Neural crest cell (in vitro differentiated cells): Measurements from ENCODE around the gene RNF123. TPM values are rescaled to one million over a fixed set of nuclear protein-coding genes. Genes with fewer than 3 reads are reported as not detected.

Source experiments
- DNase-seq: peaks from one replicate; pipeline ENCODE4 v3.0.0; 2021; ENCODE audit warnings: low read depth, mixed read lengths, low spot score
- H3K27ac Mint-ChIP-seq: one replicate; pipeline ENCODE4 v1.8.0; 2021; ENCODE audit warnings: mild to moderate bottlenecking, mixed read lengths; ENCODE audit not compliant: unreplicated experiment
- H3K27me3 Mint-ChIP-seq: 2 replicates; pipeline ENCODE4 v1.8.0; 2021; ENCODE audit warnings: low read depth, mild to moderate bottlenecking, mixed read lengths
- H3K36me3 Mint-ChIP-seq: 2 replicates; pipeline ENCODE4 v1.8.0; 2021; ENCODE audit warnings: low read depth, mild to moderate bottlenecking, mixed read lengths
- H3K4me1 Mint-ChIP-seq: 2 replicates; pipeline ENCODE4 v1.8.0; 2021; ENCODE audit warnings: mixed read lengths
- H3K4me3 Mint-ChIP-seq: one replicate; pipeline ENCODE4 v1.8.0; 2021; ENCODE audit warnings: mild to moderate bottlenecking, mixed read lengths
- H3K9me3 Mint-ChIP-seq: 2 replicates; pipeline ENCODE4 v1.8.0; 2021; ENCODE audit warnings: mixed read lengths
- CTCF ChIP-seq: fragments of 200-600 bp; sonication (generic); conservative IDR thresholded peaks from 2 replicates; pipeline ENCODE4 v1.5.0; 2021; ENCODE audit warnings: antibody characterized with exemption, mild to moderate bottlenecking
- total RNA-seq: library from RNA; stranded (reverse); gene quantifications from 2 replicates; pipeline ENCODE4 v1.2.1, GENCODE V29; 2021

The RNF123 gene
- total RNA-seq, 1 donor from 2014 or later = 42.4 TPM

GRCh38 chr3:49668861-49669260 lies 20.5 kb upstream of the RNF123 start:
- Mint-ChIP-seq H3K27me3 (peaks cover 2% of the 10 kb centered on the region), H3K4me3 (no peak overlapping the region), H3K4me1 (peaks cover 34% of the 10 kb centered on the region), H3K36me3 (no peaks in the 10 kb centered on the region), H3K9me3 (no peaks in the 10 kb centered on the region), H3K27ac (no peak overlapping the region)
- no peak for DNase-seq
- TF ChIP-seq CTCF = no peak

GRCh38 chr3:49669352-49669751 lies 20.0 kb upstream of the RNF123 start:
- no peak for DNase-seq
- H3K27me3 Mint-ChIP-seq = peaks cover 2% of the 10 kb centered on the region
- no peak overlapping the region for H3K27ac Mint-ChIP-seq
- H3K36me3 Mint-ChIP-seq = no peaks in the 10 kb centered on the region
- H3K4me3 Mint-ChIP-seq = no peak overlapping the region
- H3K4me1 Mint-ChIP-seq = peaks cover 35% of the 10 kb centered on the region
- no peaks in the 10 kb centered on the region for H3K9me3 Mint-ChIP-seq
- TF ChIP-seq CTCF = no peak

GRCh38 chr3:49670940-49671290 lies 18.4 kb upstream of the RNF123 start:
- H3K9me3 Mint-ChIP-seq = no peaks in the 10 kb centered on the region
- peaks cover 40% of the 10 kb centered on the region for H3K4me1 Mint-ChIP-seq
- H3K36me3 Mint-ChIP-seq = no peaks in the 10 kb centered on the region
- no peak for DNase-seq
- TF ChIP-seq CTCF = no peak
- peaks cover 2% of the 10 kb centered on the region for H3K27me3 Mint-ChIP-seq
- H3K27ac Mint-ChIP-seq = no peak overlapping the region
- no peak overlapping the region for H3K4me3 Mint-ChIP-seq

GRCh38 chr3:49671291-49672288 lies 17.8 kb upstream of the RNF123 start:
- H3K27me3 Mint-ChIP-seq = peaks cover 2% of the 10 kb centered on the region
- H3K4me1 Mint-ChIP-seq = peaks cover 37% of the 10 kb centered on the region
- peak; percentile 91 for TF ChIP-seq CTCF
- DNase-seq = peak; percentile 67
- H3K9me3 Mint-ChIP-seq = no peaks in the 10 kb centered on the region
- H3K36me3 Mint-ChIP-seq = no peaks in the 10 kb centered on the region
- H3K4me3 Mint-ChIP-seq = peak overlapping the region; percentile 88
- no peak overlapping the region for H3K27ac Mint-ChIP-seq

GRCh38 chr3:49673121-49673714 lies 16.1 kb upstream of the RNF123 start:
- Mint-ChIP-seq H3K27me3 (peaks cover 2% of the 10 kb centered on the region), H3K4me1 (peaks cover 31% of the 10 kb centered on the region), H3K36me3 (no peaks in the 10 kb centered on the region), H3K4me3 (peak overlapping the region; percentile 98), H3K27ac (peak overlapping the region; percentile 95), H3K9me3 (no peaks in the 10 kb centered on the region)
- TF ChIP-seq CTCF = no peak
- no peak for DNase-seq
